Stimulated activated CD8-positive, alpha-beta memory T cell treated with anti-CD3 and anti-CD28 coated beads, Interleukin-7, amount 100 ng/mL, for 24 hours (primary cell): ENCODE data around the gene NR4A2.

Experiments
- DNase-seq: peaks from one replicate; pipeline ENCODE4 v3.0.0-alpha.2; 2020; ENCODE audit warnings: low read depth

NR4A2 gene

DNA sequence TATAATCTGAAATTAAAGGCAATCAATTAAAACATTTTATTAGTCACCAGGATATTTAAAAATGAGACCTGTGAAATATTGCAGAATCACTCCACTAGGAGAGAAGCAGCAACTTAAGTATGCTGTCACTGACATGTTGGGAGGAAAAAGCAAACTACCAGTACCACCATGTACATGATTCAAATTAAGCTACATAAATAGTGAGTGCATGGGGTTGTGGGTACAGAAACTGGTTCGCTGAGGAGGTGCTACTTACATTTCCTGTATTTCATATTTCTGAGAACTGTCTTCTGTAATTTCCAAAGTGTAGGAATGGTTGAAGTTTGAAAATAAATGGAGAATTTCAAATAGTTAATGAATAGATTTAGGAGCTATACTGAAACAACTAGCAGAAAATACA is 7.9 kb upstream of the NR4A2 start:
- no peak for DNase-seq

- DNase-seq: no peak
Observed at GRCh38 chr2:156339865-156340264, 7.3 kb upstream of the NR4A2 start.

DNA sequence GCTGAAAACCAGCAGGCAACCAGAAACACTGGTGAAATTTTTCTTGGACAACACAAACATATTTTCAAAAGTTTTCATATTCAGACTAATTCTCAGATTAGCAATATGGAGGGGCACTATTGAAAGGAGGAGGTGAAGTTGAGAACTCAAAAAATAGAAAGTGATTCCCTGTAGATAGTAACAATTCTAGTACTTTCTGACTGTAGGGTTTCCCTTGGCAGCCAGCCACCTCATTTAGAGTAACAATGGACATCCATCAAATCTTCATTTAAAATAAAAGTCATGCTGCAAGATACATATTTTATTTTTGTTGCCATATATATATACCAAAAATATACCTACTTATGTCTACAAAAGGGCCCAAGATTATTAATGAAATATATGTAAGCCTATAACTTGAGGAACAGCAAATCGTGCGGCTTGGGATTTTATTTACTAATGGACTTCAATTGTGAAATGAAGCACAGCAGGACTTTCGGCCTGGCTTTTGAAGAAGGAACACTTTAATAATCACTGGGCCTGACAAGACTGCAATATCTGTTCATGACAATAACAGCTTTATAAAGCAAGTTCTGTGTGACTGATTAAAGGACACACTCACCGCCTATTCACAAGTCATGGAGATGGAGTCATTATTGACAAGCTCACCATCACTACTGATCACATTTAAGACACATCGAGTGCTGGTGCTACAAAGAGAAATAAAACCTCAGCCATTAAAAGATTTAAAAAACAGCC is 6.8 kb upstream of the NR4A2 start:
- DNase-seq: no peak

GRCh38 chr2:156338578-156338977 is 6.1 kb upstream of the NR4A2 start:
- DNase-seq: no peak

- DNase-seq: peak; percentile 75
Observed at GRCh38 chr2:156334496-156335478, 2.3 kb upstream of the NR4A2 start.

DNA sequence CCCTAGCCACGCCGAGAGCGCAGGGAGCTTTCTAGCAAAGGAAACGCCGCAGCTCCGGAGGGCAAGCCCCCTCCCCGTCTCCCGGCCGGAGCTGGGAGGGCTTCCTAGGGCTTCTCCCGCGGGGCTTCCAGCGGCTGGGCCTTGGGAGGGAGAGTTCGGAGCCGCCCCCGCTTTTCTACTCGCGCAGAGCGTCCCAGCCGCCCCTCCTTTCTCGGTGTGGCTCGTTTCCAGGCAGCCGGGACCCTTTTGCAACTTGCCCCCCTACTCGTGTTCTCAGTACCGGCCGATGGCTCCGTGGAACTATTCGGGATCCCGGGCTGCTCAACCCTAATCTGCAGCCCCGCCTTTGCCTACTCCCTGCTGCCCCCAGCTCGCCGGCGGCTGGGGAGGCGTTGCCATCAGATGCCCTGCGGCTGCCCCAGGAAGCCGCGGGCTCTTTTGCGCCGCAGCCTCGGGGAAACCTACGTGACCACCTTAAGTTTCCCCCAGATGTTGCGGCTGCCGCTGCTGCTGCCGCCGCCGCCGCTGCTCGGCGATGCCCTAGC is 1.5 kb upstream of the NR4A2 start:
- no peak for DNase-seq

GRCh38 chr2:156333274-156333950 is 891 bp upstream of the NR4A2 start:
- no peak for DNase-seq

- DNase-seq: no peak
Observed at GRCh38 chr2:156332284-156332533, 312 bp downstream of the NR4A2 start.

DNA sequence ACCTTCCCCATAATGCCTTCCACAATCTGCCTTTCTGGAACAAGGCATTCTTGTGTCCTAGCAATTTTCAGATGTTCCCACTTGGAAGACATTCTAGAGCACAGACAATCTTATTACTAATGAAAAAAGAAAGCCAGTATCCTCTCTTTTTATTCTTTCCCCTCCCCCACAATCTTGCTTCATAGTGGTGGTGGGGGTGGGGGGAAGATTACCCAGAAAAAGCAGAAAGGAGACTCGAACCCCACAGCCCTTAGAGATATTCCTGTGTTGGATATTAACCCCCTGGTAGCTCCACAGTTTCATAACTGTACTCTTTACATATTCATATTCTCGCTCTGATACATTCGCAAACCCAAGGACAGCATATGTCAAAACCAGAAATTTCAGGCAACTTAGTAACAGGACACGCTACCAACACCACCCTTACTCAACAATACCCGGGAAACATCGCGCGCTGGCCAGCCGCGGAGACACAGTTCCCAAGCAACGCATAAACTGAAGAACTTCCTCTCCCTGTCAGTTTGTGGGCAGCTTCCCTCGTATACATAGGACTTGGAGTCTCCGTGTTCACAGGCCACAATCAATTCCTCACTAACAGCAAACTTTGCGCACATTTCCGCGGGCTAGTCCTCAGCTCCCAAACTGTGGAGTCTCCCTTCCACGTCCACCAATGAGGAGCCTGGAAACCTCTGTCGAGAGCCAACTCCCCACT is 793 bp downstream of the NR4A2 start:
- DNase-seq: no peak

DNA sequence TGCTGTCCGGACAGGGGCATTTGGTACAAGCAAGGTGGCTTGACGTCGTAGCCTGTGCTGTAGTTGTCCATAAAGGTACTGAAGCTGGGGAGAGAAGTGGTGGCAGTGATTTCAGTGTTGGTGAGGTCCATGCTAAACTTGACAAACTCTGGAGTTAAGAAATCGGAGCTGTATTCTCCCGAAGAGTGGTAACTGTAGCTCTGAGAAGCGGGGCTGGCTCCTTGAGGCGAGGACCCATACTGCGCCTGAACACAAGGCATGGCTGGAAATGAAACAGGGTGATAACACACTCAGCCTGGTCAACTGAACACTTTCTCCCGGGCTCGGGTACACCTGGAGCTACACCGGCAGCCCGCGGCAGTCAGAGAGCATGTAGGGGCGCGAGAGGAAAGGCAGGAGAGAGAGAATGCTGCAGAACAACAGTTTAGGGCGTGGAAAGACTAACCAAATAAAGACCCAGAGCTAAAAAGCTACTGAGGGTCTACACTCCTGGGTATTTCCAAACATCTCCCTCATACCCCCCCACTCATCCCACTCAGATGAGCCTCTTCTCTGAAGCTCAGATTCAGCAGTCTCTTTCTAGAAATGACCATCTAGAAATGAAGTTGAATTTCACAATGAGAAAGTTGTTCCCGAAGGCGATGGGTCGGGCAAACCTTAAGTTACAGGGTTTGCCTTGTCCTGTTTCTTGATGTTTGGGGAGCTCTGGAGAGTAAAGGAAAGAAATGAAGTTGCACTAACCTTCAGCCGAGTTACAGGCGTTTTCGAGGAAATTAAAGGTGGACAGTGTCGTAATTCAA is 2.4 kb downstream of the NR4A2 start:
- DNase-seq: no peak

GRCh38 chr2:156329031-156329926 is 3.2 kb downstream of the NR4A2 start:
- no peak for DNase-seq

- DNase-seq: no peak
Observed at GRCh38 chr2:156327835-156328695, 4.5 kb downstream of the NR4A2 start.

GRCh38 chr2:156326526-156327095 is 5.9 kb downstream of the NR4A2 start:
- no peak for DNase-seq

GRCh38 chr2:156325688-156326525 is 6.6 kb downstream of the NR4A2 start:
- no peak for DNase-seq

- no peak for DNase-seq
Observed at GRCh38 chr2:156323754-156324153, 8.8 kb downstream of the NR4A2 start.

DNA sequence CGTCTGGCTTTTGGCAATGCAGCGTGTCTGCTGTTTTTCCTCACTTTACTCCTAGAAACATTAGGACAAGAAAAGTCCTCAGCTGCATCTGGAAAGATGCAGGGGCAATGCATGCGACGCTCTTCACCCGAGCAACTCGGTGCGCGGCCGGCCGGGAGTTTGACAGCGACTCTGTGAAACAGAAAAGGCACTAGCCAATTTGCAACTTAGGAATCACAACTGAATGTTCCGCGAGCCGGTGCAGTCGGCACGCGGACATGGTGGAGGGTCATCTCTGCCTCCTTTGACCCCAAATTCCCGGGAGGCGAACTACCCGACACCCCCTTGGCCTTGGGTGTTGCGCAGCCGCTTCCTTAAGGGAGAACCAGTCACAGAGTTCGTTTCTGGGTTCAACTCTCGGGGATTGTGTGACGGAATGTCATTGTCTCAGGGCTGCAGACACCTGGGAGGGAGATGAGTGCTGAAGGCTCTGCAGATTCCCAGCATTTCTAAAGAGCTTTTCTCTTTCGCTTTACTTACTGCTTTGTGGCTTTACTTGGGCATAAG is 9.8 kb downstream of the NR4A2 start:
- no peak for DNase-seq

DNA sequence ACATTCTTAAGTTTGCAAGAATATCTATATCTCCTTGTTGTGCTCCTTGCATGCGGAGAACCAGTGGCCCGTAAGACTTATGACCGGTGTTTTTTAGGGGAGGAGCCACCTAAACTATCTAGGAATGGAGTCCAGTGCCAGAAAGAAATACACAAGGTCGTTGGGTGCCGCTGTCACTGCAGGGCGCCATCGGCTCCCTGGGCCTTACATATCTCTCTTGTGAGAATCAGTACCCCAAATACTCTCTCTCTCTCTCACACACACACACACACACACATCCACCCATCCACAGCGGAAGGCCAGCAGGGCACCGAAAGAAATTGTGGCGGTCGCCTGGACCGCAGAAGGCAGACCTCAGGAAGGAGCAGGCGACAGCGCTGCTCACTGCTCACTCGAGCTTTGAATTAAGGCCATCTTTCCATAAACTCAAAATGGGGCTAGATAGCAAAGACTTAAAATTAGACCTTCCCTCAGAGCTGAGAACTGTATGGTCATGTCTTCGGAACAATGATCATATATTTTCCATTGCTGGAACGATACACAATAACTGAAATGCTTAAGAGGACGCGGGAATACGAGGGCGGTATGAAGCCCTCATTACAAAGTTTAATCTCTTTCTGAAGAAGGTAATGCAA is 10.4 kb downstream of the NR4A2 start:
- no peak for DNase-seq
